Fibroblast of pulmonary artery (primary cell): ENCODE measurements around the gene ALG6.

Source experiments
- DNase-seq: peaks from one replicate; pipeline ENCODE4 v3.0.0-alpha.2; 2010; ENCODE audit warnings: low read depth
- H3K4me3 ChIP-seq: replicated peaks from 2 replicates; pipeline ENCODE4 v1.5.1; 2011; ENCODE audit warnings: low read depth, mild to moderate bottlenecking, control low read depth, low read length, moderate library complexity
- TF ChIP-seq, protein P1 (sequence below): IDR thresholded peaks from 2 replicates; pipeline ENCODE4 v1.5.1; 2011; ENCODE audit warnings: mild to moderate bottlenecking, control low read depth, low read length, inconsistent platforms; ENCODE audit errors: missing control alignments

Gene ALG6

DNA sequence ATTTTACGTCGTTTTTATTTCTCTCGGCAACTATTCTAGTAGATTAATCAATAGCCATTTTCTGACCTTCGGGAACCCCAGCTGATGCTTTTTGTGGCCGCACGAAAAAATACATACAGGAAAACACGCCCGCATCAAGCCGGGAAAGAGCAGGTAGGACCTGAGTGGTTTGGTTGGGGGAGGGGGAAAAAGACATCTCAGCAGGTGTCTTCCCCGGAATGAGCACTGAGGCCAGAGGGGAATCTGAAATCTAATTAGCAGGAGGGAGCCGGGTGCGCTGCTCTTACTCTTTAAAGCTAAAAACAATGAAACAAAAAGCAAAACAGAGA, 45.7 kb upstream of the ALG6 start:
- TF ChIP-seq, protein P1, sequence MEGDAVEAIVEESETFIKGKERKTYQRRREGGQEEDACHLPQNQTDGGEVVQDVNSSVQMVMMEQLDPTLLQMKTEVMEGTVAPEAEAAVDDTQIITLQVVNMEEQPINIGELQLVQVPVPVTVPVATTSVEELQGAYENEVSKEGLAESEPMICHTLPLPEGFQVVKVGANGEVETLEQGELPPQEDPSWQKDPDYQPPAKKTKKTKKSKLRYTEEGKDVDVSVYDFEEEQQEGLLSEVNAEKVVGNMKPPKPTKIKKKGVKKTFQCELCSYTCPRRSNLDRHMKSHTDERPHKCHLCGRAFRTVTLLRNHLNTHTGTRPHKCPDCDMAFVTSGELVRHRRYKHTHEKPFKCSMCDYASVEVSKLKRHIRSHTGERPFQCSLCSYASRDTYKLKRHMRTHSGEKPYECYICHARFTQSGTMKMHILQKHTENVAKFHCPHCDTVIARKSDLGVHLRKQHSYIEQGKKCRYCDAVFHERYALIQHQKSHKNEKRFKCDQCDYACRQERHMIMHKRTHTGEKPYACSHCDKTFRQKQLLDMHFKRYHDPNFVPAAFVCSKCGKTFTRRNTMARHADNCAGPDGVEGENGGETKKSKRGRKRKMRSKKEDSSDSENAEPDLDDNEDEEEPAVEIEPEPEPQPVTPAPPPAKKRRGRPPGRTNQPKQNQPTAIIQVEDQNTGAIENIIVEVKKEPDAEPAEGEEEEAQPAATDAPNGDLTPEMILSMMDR = no peak
- peak overlapping the region; percentile 43 for H3K4me3 ChIP-seq
- DNase-seq = no peak

DNA sequence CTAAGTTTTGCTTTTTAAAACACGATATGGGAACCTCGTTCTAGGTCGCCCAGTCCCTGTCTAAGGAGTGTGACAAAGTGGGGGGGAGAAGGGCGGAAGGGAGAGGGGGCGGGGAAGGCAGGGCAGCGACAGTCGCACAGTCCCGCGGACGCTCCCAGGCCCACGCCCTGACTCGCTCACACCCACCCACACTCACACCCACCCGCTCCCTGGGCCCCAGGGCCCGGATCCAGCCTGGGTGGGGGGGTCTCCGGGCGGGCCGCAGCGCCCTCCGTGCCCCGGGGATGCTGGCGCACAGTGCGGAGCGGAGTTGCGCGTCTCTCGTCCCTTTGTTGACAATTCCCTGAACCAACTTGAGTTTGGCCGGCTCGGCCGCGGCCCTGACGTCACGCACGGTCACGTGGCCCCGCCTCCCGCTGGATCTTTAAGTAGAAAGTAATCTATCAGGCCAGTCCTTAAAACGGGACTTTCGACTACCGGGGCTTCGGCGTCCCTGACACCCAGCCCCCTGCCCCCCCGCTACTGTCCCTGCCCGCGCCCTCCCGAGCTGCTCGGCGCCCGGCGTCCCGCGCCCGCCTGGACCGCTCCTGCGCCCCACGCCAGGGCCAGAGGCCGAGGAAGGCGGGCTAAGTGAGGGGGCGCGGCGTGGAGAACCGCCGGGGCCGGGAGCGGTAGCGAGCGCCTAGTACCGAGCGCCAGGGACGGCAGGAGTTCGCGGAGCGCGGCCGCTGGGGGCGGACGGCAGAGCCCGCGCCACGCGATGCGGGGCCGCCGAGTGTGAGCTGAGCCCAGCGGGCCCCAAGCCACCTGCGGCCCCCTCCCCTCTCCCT, 45.1 kb upstream of the ALG6 start, which contains the start of gene FOXD3:
FOXD3 (plus strand) TSS at position 454 of the 830 bp plus-strand sequence. CDS start 492 bp downstream, outside the sequence.
- DNase-seq = peak; percentile 43
- TF ChIP-seq, protein P1 = no peak
- H3K4me3 ChIP-seq = peak within 1 kb of the TSS; percentile 43

DNA sequence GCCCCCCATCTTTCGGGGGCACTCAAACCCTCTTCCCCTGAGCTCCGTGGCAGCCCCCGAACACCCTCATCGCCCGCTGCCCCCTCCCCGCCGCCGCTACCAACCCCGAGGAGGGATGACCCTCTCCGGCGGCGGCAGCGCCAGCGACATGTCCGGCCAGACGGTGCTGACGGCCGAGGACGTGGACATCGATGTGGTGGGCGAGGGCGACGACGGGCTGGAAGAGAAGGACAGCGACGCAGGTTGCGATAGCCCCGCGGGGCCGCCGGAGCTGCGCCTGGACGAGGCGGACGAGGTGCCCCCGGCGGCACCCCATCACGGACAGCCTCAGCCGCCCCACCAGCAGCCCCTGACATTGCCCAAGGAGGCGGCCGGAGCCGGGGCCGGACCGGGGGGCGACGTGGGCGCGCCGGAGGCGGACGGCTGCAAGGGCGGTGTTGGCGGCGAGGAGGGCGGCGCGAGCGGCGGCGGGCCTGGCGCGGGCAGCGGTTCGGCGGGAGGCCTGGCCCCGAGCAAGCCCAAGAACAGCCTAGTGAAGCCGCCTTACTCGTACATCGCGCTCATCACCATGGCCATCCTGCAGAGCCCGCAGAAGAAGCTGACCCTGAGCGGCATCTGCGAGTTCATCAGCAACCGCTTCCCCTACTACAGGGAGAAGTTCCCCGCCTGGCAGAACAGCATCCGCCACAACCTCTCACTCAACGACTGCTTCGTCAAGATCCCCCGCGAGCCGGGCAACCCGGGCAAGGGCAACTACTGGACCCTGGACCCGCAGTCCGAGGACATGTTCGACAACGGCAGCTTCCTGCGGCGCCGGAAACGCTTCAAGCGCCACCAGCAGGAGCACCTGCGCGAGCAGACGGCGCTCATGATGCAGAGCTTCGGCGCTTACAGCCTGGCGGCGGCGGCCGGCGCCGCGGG, 44.2 kb upstream of the ALG6 start:
- TF ChIP-seq, protein P1 = no peak
- no peak overlapping the region for H3K4me3 ChIP-seq
- DNase-seq = peak; percentile 21

DNA sequence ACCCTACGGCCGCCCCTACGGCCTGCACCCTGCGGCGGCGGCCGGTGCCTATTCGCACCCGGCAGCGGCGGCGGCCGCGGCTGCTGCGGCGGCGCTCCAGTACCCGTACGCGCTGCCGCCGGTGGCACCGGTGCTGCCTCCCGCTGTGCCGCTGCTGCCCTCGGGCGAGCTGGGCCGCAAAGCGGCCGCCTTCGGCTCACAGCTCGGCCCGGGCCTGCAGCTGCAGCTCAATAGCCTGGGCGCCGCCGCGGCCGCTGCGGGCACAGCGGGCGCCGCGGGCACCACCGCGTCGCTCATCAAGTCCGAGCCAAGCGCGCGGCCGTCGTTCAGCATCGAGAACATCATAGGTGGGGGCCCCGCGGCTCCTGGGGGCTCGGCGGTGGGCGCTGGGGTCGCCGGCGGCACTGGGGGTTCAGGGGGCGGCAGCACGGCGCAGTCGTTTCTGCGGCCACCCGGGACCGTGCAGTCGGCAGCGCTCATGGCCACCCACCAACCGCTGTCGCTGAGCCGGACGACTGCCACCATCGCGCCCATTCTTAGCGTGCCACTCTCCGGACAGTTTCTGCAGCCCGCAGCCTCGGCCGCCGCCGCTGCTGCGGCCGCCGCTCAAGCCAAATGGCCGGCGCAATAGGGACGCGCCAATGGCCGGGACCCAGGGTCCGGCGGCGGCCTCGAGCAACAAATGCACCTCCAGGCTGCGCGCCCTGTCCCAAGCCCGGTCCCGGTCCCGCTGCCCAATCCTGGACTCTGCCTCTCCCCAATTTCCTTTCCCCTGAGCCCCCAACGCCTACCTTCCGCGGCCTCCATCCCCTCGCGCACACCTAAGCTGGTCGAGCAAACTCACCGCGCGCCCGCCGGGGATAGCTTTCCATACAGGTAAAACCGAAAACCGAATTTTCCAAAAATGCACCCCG, 43.3 kb upstream of the ALG6 start:
- no peak overlapping the region for H3K4me3 ChIP-seq
- TF ChIP-seq, protein P1 = no peak
- DNase-seq = no peak

DNA sequence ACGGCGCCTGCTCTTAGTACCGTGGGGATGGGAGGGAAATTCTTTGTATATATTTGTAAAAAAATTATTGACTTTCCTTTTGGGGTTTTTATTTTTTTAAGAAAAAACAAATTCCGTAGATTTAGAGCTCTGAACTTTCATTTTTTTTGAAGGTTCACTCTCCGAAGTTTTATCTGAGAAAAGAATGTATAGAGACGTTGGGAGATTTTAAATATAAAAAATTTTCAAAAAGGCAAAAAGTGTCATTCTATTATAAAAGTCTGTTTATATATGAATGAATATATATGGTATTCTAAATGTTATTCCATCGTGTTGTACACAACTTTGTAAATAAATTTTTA, 42.7 kb upstream of the ALG6 start:
- no peak overlapping the region for H3K4me3 ChIP-seq
- DNase-seq = no peak
- TF ChIP-seq, protein P1 = no peak

DNA sequence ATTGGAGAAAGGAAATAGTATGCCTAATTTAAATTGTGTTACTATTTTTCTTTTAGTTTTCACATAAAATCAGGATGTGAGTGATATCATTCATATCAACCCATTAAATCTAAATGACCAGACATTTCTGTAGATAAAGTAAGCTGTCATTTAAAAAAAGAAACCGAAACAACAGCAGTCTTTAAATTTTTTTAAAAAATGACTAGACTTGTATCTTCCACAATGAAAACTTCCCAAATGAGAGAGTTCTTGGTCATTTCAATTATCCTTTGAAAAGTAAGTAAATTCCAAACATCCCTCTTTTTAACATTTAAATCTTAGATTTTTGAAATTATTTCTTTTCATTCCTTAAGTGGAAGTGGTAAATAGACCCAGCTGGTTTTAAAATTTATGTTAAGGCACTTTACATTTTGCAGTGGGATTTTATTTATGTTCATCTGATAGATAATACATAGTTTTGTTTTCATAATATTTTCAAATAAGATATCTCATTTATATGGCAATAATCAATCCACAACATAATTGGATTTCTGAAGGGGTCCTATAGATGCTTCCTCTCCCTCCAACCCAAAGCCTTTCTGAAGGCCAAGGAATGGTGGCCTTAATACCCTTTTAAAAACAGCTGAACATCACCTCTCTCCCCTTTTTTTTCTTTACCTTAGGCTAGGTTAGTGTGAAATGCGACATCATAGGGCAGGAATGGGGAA, 42.0 kb upstream of the ALG6 start:
- DNase-seq = no peak
- no peak overlapping the region for H3K4me3 ChIP-seq
- TF ChIP-seq, protein P1 = no peak
